MM.1S (cell line): Measurements from ENCODE around the gene NT5M.

Experiments used
- DNase-seq: peaks from one replicate; pipeline ENCODE4 v3.0.0-alpha.2; 2015
- H2AFZ ChIP-seq: fragments of 300-600 bp; sonication (generic); 2 replicates; pipeline ENCODE4 v1.6.0; 2016; ENCODE audit warnings: antibody characterized with exemption, low read length
- H3F3A ChIP-seq: fragments of 300-600 bp; sonication (generic); 2 replicates; pipeline ENCODE4 v1.6.1; 2016; ENCODE audit warnings: mild to moderate bottlenecking, antibody characterized with exemption, low read length, moderate library complexity, mixed read lengths; ENCODE audit not compliant: insufficient read depth
- H3K27ac ChIP-seq: fragments of 300-600 bp; sonication (generic); 2 replicates; pipeline ENCODE4 v1.5.1; 2016; ENCODE audit warnings: mild to moderate bottlenecking, low read length
- H3K27me3 ChIP-seq: fragments of 300-600 bp; sonication (generic); replicated peaks from 2 replicates; pipeline ENCODE4 v1.6.0; 2016; ENCODE audit warnings: low read length; ENCODE audit not compliant: insufficient read depth
- H3K36me3 ChIP-seq: fragments of 300-600 bp; sonication (generic); replicated peaks from 2 replicates; pipeline ENCODE4 v1.6.1; 2016; ENCODE audit warnings: mild to moderate bottlenecking, low read length, mixed read lengths; ENCODE audit not compliant: insufficient read depth
- H3K4me1 ChIP-seq: fragments of 300-600 bp; sonication (generic); 2 replicates; pipeline ENCODE4 v1.6.1; 2016; ENCODE audit warnings: low read length, mixed read lengths
- H3K4me2 ChIP-seq: fragments of 300-600 bp; sonication (generic); 2 replicates; pipeline ENCODE4 v1.6.0; 2016; ENCODE audit warnings: low read depth, low read length
- H3K4me3 ChIP-seq: fragments of 300-600 bp; sonication (generic); 2 replicates; pipeline ENCODE4 v1.5.1; 2016; ENCODE audit warnings: low read length, mixed read lengths
- H3K79me2 ChIP-seq: fragments of 300-600 bp; sonication (generic); 2 replicates; pipeline ENCODE4 v1.6.1; 2016; ENCODE audit warnings: mixed run types, low read length, mixed read lengths
- H3K9ac ChIP-seq: fragments of 300-600 bp; sonication (generic); 2 replicates; pipeline ENCODE4 v1.6.1; 2016; ENCODE audit warnings: low read length, mixed read lengths
- H3K9me2 ChIP-seq: fragments of 300-600 bp; sonication (generic); replicated peaks from 2 replicates; pipeline ENCODE4 v1.6.1; 2016; ENCODE audit warnings: mild to moderate bottlenecking, low read length, mixed read lengths; ENCODE audit not compliant: insufficient read depth
- H3K9me3 ChIP-seq: fragments of 300-600 bp; sonication (generic); replicated peaks from 2 replicates; pipeline ENCODE4 v1.6.1; 2016; ENCODE audit warnings: mild to moderate bottlenecking, low read length, mixed read lengths; ENCODE audit not compliant: insufficient read depth
- H4K20me1 ChIP-seq: fragments of 300-600 bp; sonication (generic); 2 replicates; pipeline ENCODE4 v1.6.1; 2016; ENCODE audit warnings: mild to moderate bottlenecking, low read length, moderate library complexity, mixed read lengths; ENCODE audit not compliant: insufficient read depth
- EZH2 ChIP-seq: fragments of 300-600 bp; sonication (generic); optimal IDR thresholded peaks from 2 replicates; pipeline ENCODE3; 2017; ENCODE audit warnings: low read depth, mild to moderate bottlenecking, antibody characterized with exemption, low read length, mixed read lengths
- EZH2phosphoT487 ChIP-seq: fragments of 300-600 bp; sonication (generic); IDR thresholded peaks from 2 replicates; pipeline ENCODE4 v1.6.1; 2018; ENCODE audit warnings: antibody characterized with exemption, low read length
- TF ChIP-seq, protein P1 (sequence below): fragments of 300-600 bp; sonication (generic); IDR thresholded peaks from 2 replicates; pipeline ENCODE4 v1.5.1; 2016; ENCODE audit warnings: antibody characterized with exemption, low read length, mixed read lengths

NT5M gene

DNA sequence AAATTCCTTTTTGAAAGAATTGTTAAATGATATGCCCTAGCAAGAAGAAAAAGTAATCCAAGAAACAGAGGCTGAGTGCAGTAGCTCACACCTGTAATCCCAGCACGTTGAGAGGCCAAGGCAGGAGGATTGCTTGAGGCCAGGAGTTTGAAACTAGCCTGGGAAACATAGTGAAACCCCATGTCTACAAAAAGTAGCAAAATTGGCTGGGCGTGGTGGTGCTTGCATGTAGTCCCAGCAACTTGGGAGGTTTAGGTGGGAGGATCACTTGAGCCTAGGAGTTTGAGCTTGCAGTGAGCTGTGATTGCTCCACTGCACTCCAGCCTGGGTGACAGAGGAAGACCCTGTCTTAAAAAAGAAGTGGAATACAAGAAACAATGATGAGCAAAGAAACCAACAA is 56.1 kb downstream of the NT5M start:
- no peaks in the 10 kb centered on the region for H3K27me3 ChIP-seq
- no peaks in the 10 kb centered on the region for H4K20me1 ChIP-seq
- DNase-seq: no peak
- no peaks in the 10 kb centered on the region for H3K4me1 ChIP-seq
- no peak overlapping the region for H3K4me3 ChIP-seq
- H2AFZ ChIP-seq: no peak overlapping the region
- H3K36me3 ChIP-seq: no peaks in the 10 kb centered on the region
- no peak overlapping the region for H3K9ac ChIP-seq
- no peak overlapping the region for H3K27ac ChIP-seq
- H3K79me2 ChIP-seq: no peaks in the 10 kb centered on the region
- H3F3A ChIP-seq: no peaks in the 10 kb centered on the region
- H3K9me2 ChIP-seq: no peaks in the 10 kb centered on the region
- H3K9me3 ChIP-seq: no peaks in the 10 kb centered on the region
- no peak overlapping the region for H3K4me2 ChIP-seq
- TF ChIP-seq, protein P1, sequence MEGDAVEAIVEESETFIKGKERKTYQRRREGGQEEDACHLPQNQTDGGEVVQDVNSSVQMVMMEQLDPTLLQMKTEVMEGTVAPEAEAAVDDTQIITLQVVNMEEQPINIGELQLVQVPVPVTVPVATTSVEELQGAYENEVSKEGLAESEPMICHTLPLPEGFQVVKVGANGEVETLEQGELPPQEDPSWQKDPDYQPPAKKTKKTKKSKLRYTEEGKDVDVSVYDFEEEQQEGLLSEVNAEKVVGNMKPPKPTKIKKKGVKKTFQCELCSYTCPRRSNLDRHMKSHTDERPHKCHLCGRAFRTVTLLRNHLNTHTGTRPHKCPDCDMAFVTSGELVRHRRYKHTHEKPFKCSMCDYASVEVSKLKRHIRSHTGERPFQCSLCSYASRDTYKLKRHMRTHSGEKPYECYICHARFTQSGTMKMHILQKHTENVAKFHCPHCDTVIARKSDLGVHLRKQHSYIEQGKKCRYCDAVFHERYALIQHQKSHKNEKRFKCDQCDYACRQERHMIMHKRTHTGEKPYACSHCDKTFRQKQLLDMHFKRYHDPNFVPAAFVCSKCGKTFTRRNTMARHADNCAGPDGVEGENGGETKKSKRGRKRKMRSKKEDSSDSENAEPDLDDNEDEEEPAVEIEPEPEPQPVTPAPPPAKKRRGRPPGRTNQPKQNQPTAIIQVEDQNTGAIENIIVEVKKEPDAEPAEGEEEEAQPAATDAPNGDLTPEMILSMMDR: no peak
- no peak for TF ChIP-seq EZH2phosphoT487
- no peak for TF ChIP-seq EZH2

GRCh38 chr17:17360087-17360730 is 57.0 kb downstream of the NT5M start:
- TF ChIP-seq, protein P1: no peak
- TF ChIP-seq EZH2phosphoT487 (no peak), EZH2 (no peak)
- Histone ChIP-seq H3K4me1 (no peaks in the 10 kb centered on the region), H3K9me2 (no peaks in the 10 kb centered on the region), H3K4me2 (no peak overlapping the region), H3K36me3 (no peaks in the 10 kb centered on the region), H3K27ac (no peak overlapping the region), H3K9me3 (no peaks in the 10 kb centered on the region), H4K20me1 (no peaks in the 10 kb centered on the region), H3K79me2 (no peaks in the 10 kb centered on the region), H3K27me3 (no peaks in the 10 kb centered on the region), H2AFZ (no peak overlapping the region), H3F3A (no peaks in the 10 kb centered on the region), H3K4me3 (no peak overlapping the region), H3K9ac (no peak overlapping the region)
- no peak for DNase-seq

DNA sequence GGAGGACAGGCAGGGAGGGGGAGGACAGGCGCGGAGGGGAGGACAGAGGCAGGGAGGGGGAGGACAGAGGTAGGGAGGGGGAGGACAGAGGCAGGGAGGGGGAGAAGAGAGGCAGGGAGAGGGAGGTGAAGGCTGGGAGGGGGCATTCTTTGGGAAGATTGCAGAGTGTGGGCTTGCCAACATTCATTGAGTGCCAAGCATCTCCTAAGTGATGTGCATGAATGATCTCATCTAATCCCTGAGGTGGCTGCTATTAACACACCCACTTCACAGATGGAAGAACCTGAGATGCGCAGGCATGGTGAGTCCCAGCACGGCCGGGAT is 58.3 kb downstream of the NT5M start:
- Histone ChIP-seq H3K36me3 (no peaks in the 10 kb centered on the region), H3K4me3 (no peak overlapping the region), H3K4me1 (no peaks in the 10 kb centered on the region), H3K9me3 (no peaks in the 10 kb centered on the region), H3F3A (no peaks in the 10 kb centered on the region), H3K79me2 (no peaks in the 10 kb centered on the region), H3K9ac (no peak overlapping the region), H3K4me2 (no peak overlapping the region), H3K9me2 (no peaks in the 10 kb centered on the region), H3K27me3 (no peaks in the 10 kb centered on the region; the same call in 1 of the 2 replicates), H4K20me1 (no peaks in the 10 kb centered on the region), H2AFZ (no peak overlapping the region), H3K27ac (no peak overlapping the region)
- TF ChIP-seq EZH2phosphoT487: no peak
- DNase-seq: no peak

DNA sequence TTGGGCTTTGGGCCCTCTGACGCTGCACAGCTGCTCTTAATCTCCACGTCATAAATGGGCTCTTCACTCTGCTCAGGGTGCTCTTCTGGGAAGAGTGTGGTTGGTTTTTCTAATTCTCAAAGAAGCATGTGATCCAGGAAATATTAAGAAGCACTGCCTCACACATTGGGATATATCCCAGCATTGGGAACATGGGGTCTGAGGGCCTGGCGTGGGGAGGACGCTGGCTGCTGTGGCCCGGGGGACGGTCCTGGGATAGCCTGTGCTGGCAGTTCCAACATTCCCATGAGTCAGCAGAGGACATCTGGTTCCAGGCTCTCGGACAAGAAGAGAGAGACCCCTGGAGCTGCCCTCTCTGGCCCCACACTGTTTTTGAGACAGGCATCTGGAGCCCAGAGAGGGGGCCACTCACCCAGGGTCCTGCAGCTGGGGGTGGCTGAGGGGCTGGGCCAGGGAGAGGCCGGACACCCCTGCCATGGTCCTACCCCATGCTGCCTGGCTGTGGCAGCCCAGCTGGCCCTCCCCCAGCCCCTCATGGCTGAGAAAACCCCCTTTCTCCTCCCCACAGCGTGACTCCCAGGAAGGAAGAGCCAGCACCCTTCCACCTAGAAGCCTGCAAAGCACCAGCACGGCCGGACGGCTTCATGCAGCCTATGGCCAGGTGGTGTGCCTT is 58.8 kb downstream of the NT5M start:
- Histone ChIP-seq H3K9ac (no peak overlapping the region), H3K9me3 (no peaks in the 10 kb centered on the region), H3K9me2 (no peaks in the 10 kb centered on the region), H3F3A (no peaks in the 10 kb centered on the region), H3K27ac (no peak overlapping the region), H3K79me2 (no peaks in the 10 kb centered on the region), H3K36me3 (no peaks in the 10 kb centered on the region), H3K27me3 (no peaks in the 10 kb centered on the region; the same call in 1 of the 2 replicates), H4K20me1 (no peaks in the 10 kb centered on the region), H3K4me1 (no peaks in the 10 kb centered on the region), H3K4me3 (no peak overlapping the region), H3K4me2 (no peak overlapping the region), H2AFZ (no peak overlapping the region)
- TF ChIP-seq EZH2phosphoT487: no peak
- TF ChIP-seq, protein P1: no peak
- TF ChIP-seq EZH2: no peak
- DNase-seq: no peak
